Neural cell (in vitro differentiated cells): ENCODE measurements around the gene ATP1A1. TPM values are rescaled to one million over a fixed set of nuclear protein-coding genes. Genes with fewer than 3 reads are reported as not detected.

Experiments
- H2AFZ ChIP-seq: fragments of 200-600, 300-800 bp; sonication (generic), shearing (Covaris generic); 2 replicates; pipeline ENCODE4 v1.6.0; 2014; ENCODE audit warnings: low read depth, mild to moderate bottlenecking, antibody characterized with exemption, low read length, moderate library complexity
- H3F3A ChIP-seq: fragments of 200-600 bp; shearing (Covaris generic); 2 replicates; pipeline ENCODE4 v1.6.1; 2016; ENCODE audit warnings: mild to moderate bottlenecking, moderate library complexity, mixed read lengths, antibody characterized with exemption, low read length; ENCODE audit not compliant: insufficient read depth, poor library complexity, severe bottlenecking
- H3K27ac ChIP-seq: fragments of 200-600, 300-800 bp; sonication (generic), shearing (Covaris generic); 2 replicates; pipeline ENCODE4 v1.5.1; 2014; ENCODE audit warnings: mild to moderate bottlenecking, low read length, moderate library complexity
- H3K27me3 ChIP-seq: fragments of 300-800, 200-600 bp; sonication (generic), shearing (Covaris generic); 2 replicates; pipeline ENCODE4 v1.6.0; 2014; ENCODE audit warnings: mild to moderate bottlenecking, low read depth, low read length, moderate library complexity; ENCODE audit not compliant: insufficient read depth
- H3K36me3 ChIP-seq: fragments of 300-800, 200-600 bp; sonication (generic), shearing (Covaris generic); 2 replicates; pipeline ENCODE4 v1.5.1; 2014; ENCODE audit warnings: mild to moderate bottlenecking, antibody characterized with exemption, low read length, moderate library complexity; ENCODE audit not compliant: insufficient read depth
- H3K4me2 ChIP-seq: fragments of 300-800, 200-600 bp; sonication (generic), shearing (Covaris generic); 2 replicates; pipeline ENCODE4 v1.6.0; 2014; ENCODE audit warnings: mild to moderate bottlenecking, low read length
- H3K4me3 ChIP-seq: fragments of 300-800, 200-600 bp; sonication (generic), shearing (Covaris generic); 2 replicates; pipeline ENCODE4 v1.5.1; 2014; ENCODE audit warnings: mild to moderate bottlenecking, low read length, moderate library complexity
- H3K79me2 ChIP-seq: fragments of 200-600 bp; shearing (Covaris generic); replicated peaks from 2 replicates; pipeline ENCODE4 v1.6.0; 2014; ENCODE audit warnings: mild to moderate bottlenecking, low read length, moderate library complexity; ENCODE audit not compliant: insufficient read depth
- H3K9ac ChIP-seq: fragments of 300-800, 200-600 bp; sonication (generic), shearing (Covaris generic); 2 replicates; pipeline ENCODE4 v1.6.1; 2016; ENCODE audit warnings: mild to moderate bottlenecking, low read length, mixed read lengths
- H3K9me2 ChIP-seq: fragments of 200-600 bp; shearing (Covaris generic); 2 replicates; pipeline ENCODE4 v1.6.1; 2016; ENCODE audit warnings: mild to moderate bottlenecking, low read length, mixed read lengths; ENCODE audit not compliant: insufficient read depth
- H3K9me3 ChIP-seq: fragments of 200-600, 300-800 bp; sonication (generic), shearing (Covaris generic); 2 replicates; pipeline ENCODE4 v1.6.1; 2016; ENCODE audit warnings: mild to moderate bottlenecking, mixed run types, low read length, moderate library complexity, mixed read lengths
- H4K20me1 ChIP-seq: fragments of 200-600 bp; shearing (Covaris generic); 2 replicates; pipeline ENCODE4 v1.6.1; 2016; ENCODE audit warnings: mild to moderate bottlenecking, mixed run types; ENCODE audit not compliant: insufficient read depth
- EP300 ChIP-seq: fragments of 450-650 bp; conservative IDR thresholded peaks from 2 replicates; pipeline ENCODE4 v1.6.1; 2014; ENCODE audit warnings: antibody characterized with exemption, mild to moderate bottlenecking, moderate library complexity; ENCODE audit not compliant: poor library complexity, severe bottlenecking
- EZH2 ChIP-seq: fragments of 200-600, 300-800 bp; shearing (Covaris generic), sonication (generic); IDR thresholded peaks from 2 replicates; pipeline ENCODE4 v1.6.1; 2014; ENCODE audit warnings: antibody characterized with exemption, low read length, borderline replicate concordance, mild to moderate bottlenecking; ENCODE audit not compliant: insufficient read depth, poor library complexity, severe bottlenecking
- MXI1 ChIP-seq: fragments of 450-650 bp; conservative IDR thresholded peaks from 2 replicates; pipeline ENCODE4 v1.6.1; 2014; ENCODE audit warnings: antibody characterized with exemption, mild to moderate bottlenecking; ENCODE audit not compliant: poor library complexity, severe bottlenecking
- POLR2AphosphoS5 ChIP-seq: IDR thresholded peaks from 2 replicates; pipeline ENCODE4 v1.6.1; 2012
- RAD21 ChIP-seq: fragments of 450-650 bp; conservative IDR thresholded peaks from 2 replicates; pipeline ENCODE4 v1.6.1; 2014; ENCODE audit warnings: antibody characterized with exemption, mild to moderate bottlenecking, moderate library complexity
- REST ChIP-seq: IDR thresholded peaks from 2 replicates; pipeline ENCODE4 v1.6.1; 2012; ENCODE audit warnings: borderline replicate concordance
- SMC3 ChIP-seq: fragments of 450-650 bp; conservative IDR thresholded peaks from 2 replicates; pipeline ENCODE4 v1.6.1; 2014; ENCODE audit warnings: antibody characterized with exemption, mild to moderate bottlenecking, moderate library complexity; ENCODE audit not compliant: poor library complexity
- TAF1 ChIP-seq: IDR thresholded peaks from 2 replicates; pipeline ENCODE4 v1.6.1; 2012; ENCODE audit warnings: low read depth
- polyA plus RNA-seq: library from polyadenylated mRNA; depleted of rRNA; stranded (reverse); fragments of >200 nt; gene quantifications from 2 replicates; pipeline ENCODE4 v1.2.3, GENCODE V29; 2014
- TF ChIP-seq, protein P1 (sequence below): fragments of 450-650 bp; IDR thresholded peaks from 2 replicates; pipeline ENCODE4 v1.5.1; 2014; ENCODE audit warnings: antibody characterized with exemption, mild to moderate bottlenecking, moderate library complexity; ENCODE audit not compliant: poor library complexity, severe bottlenecking

ATP1A1 gene
- polyA plus RNA-seq, 1 donor from 2014 or later: 44.2 TPM

GRCh38 chr1:116359871-116360270, 13.2 kb upstream of the ATP1A1 start:
- Histone ChIP-seq H3K27ac (no peak overlapping the region), H3K27me3 (no peaks in the 10 kb centered on the region), H3K36me3 (no peaks in the 10 kb centered on the region), H3K9ac (no peak overlapping the region), H3K9me2 (no peaks in the 10 kb centered on the region), H2AFZ (no peak overlapping the region), H3K4me2 (no peak overlapping the region), H4K20me1 (no peaks in the 10 kb centered on the region), H3F3A (no peaks in the 10 kb centered on the region), H3K79me2 (no peaks in the 10 kb centered on the region), H3K4me3 (no peak overlapping the region), H3K9me3 (no peaks in the 10 kb centered on the region)
- TF ChIP-seq EZH2 (no peak), REST (no peak), SMC3 (no peak), RAD21 (no peak), MXI1 (no peak), TAF1 (no peak), POLR2AphosphoS5 (no peak), EP300 (no peak)
- TF ChIP-seq, protein P1, sequence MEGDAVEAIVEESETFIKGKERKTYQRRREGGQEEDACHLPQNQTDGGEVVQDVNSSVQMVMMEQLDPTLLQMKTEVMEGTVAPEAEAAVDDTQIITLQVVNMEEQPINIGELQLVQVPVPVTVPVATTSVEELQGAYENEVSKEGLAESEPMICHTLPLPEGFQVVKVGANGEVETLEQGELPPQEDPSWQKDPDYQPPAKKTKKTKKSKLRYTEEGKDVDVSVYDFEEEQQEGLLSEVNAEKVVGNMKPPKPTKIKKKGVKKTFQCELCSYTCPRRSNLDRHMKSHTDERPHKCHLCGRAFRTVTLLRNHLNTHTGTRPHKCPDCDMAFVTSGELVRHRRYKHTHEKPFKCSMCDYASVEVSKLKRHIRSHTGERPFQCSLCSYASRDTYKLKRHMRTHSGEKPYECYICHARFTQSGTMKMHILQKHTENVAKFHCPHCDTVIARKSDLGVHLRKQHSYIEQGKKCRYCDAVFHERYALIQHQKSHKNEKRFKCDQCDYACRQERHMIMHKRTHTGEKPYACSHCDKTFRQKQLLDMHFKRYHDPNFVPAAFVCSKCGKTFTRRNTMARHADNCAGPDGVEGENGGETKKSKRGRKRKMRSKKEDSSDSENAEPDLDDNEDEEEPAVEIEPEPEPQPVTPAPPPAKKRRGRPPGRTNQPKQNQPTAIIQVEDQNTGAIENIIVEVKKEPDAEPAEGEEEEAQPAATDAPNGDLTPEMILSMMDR: no peak

DNA sequence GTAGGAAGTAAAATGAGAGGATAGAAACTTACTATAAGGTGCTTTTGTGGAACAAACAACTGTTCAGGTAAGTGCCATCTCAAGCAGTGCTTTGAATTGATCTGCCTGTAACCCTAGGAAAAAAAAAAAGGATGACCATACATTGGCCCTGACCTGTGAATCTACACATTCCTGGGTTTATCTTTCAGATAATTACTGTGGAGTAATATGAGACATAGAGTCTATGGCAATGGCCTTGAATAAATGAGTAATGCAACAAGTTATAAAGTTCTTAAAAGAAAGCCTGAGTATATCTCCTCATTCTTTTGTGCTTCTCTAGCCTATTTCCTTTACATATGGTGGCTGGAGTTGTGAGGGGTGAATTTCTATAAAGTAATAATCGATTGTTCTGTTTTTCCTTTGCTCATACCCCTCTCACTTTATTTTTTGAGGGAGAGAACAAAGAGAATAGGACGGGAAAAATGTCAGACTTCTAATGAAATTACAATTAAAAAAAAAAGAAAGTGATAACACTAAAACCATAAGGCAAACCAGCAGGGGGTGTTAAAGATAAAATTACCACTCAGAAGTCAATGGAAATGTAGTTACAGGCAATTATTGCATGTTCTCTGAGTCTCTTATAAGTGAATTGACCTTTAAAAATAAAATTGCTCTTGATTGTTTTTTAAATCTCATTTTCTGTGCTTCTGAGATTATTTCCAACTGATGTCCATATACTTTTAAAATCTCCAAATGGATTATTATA, 12.4 kb upstream of the ATP1A1 start:
- TF ChIP-seq, protein P1: no peak
- TF ChIP-seq MXI1 (no peak), SMC3 (no peak), POLR2AphosphoS5 (no peak), RAD21 (no peak), EP300 (no peak), TAF1 (no peak)
- Histone ChIP-seq H2AFZ (no peak overlapping the region), H3K36me3 (no peaks in the 10 kb centered on the region), H3K9me2 (no peaks in the 10 kb centered on the region), H3K79me2 (no peaks in the 10 kb centered on the region), H3K4me2 (no peak overlapping the region), H3F3A (no peaks in the 10 kb centered on the region), H3K4me3 (no peak overlapping the region), H3K9me3 (no peaks in the 10 kb centered on the region), H3K27me3 (no peaks in the 10 kb centered on the region), H4K20me1 (no peaks in the 10 kb centered on the region), H3K9ac (no peak overlapping the region), H3K27ac (no peak overlapping the region)
